Activated naive CD4-positive, alpha-beta T cell treated with anti-CD3 and anti-CD28 coated beads, Interleukin-2, amount 50 U/mL, for 24 hours (primary cell): Measurements from ENCODE around the gene ERN2.

ENCODE experiments used
- H3K27ac Mint-ChIP-seq: one replicate; pipeline ENCODE4 v1.8.0; 2021; ENCODE audit warnings: mild to moderate bottlenecking, mixed read lengths
- H3K27me3 Mint-ChIP-seq: one replicate; pipeline ENCODE4 v1.8.0; 2021; ENCODE audit warnings: mixed read lengths
- H3K36me3 Mint-ChIP-seq: one replicate; pipeline ENCODE4 v1.8.0; 2021; ENCODE audit warnings: mixed read lengths
- H3K4me1 Mint-ChIP-seq: one replicate; pipeline ENCODE4 v1.8.0; 2021; ENCODE audit warnings: mixed read lengths
- H3K4me3 Mint-ChIP-seq: one replicate; pipeline ENCODE4 v1.8.0; 2021; ENCODE audit warnings: mild to moderate bottlenecking, mixed read lengths
- H3K9me3 Mint-ChIP-seq: one replicate; pipeline ENCODE4 v1.8.0; 2021; ENCODE audit warnings: mixed read lengths

Gene ERN2

DNA sequence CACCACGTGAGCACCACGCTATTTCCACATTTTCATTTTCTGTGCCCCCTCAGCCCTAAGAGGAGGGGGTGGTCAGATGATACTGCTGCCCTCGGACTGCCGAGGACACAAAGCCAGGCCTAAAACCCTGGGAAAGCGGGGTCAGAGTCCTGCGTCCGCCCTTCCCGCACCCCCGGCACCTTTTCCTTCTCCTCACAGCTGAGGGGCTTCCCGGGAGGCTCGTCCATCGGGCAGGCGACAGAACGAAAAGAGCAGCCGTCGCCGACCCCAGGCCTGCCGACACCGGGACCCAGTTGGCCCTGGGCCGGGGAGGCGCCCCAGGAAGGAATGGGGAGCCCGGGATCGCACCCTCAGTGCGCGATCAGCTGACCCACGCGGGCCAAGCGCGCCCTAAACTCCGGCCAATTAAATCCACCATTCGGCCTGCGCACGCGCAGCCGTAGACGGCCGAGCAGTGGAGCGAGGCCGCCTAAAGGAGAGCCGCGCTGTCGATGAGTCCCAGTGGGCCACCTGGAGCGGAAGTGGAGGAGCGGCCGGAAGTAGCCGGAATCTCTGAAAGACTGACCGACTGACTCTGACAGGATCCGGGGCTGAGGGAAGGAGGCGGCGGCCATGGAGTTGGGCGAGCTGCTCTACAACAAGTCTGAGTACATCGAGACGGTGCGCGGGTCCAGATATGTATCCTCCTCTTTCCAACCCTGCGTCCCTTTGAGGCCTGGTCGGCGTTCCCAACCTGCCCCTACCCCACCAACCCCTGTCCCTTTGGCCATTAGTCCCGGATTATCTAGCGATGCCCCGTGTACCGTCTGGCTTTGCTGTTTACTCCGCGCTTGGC lies 71.9 kb downstream of the ERN2 start, which contains the start of the genes DCTN5 and PALB2:
TSS of gene DCTN5 (plus strand) at position 536 of the 835 bp plus-strand sequence. CDS start at position 613, 77 bp downstream.
TSS of gene PALB2 (minus strand) at position 380 of the 835 bp plus-strand sequence. CDS start at position 227, 153 bp downstream.
- Mint-ChIP-seq H3K36me3 (peaks cover 12% of the 10 kb centered on the region), H3K4me1 (peaks cover 33% of the 10 kb centered on the region), H3K9me3 (peaks cover 5% of the 10 kb centered on the region), H3K27ac (peak within 1 kb of the TSS; percentile 97), H3K4me3 (peak within 1 kb of the TSS; percentile 94), H3K27me3 (no peaks in the 10 kb centered on the region)

GRCh38 chr16:23640615-23640930 lies 72.4 kb downstream of the ERN2 start:
- no peaks in the 10 kb centered on the region for H3K27me3 Mint-ChIP-seq
- H3K4me1 Mint-ChIP-seq = peaks cover 27% of the 10 kb centered on the region
- peak overlapping the region; percentile 97 for H3K27ac Mint-ChIP-seq
- peak overlapping the region; percentile 94 for H3K4me3 Mint-ChIP-seq
- peaks cover 10% of the 10 kb centered on the region for H3K36me3 Mint-ChIP-seq
- peaks cover 4% of the 10 kb centered on the region for H3K9me3 Mint-ChIP-seq
